HT1080 (cell line): ENCODE measurements around the gene BPI. TPM values are rescaled to one million over a fixed set of nuclear protein-coding genes. Genes with fewer than 3 reads are reported as not detected.
"Not testable (repeated sequence)": the region's sequence is repeated elsewhere in the genome, so short reads cannot be mapped to it uniquely, and the experiment has no call there.

Experiments used
- DNase-seq: peaks from one replicate; pipeline ENCODE4 v3.0.0-alpha.2; 2015; ENCODE audit warnings: low read depth
- total RNA-seq: library from RNA; depleted of rRNA; stranded (reverse); fragments of >200 nt; shearing (Covaris generic); gene quantifications from 2 replicates; pipeline ENCODE4 v1.2.3, GENCODE V29; 2014

Gene BPI
- total RNA-seq, 1 experiment from 2014 or later: not detected

GRCh38 chr20:38277691-38278090 lies 26.3 kb upstream of the BPI start:
- DNase-seq: no peak

GRCh38 chr20:38278131-38278530 lies 25.8 kb upstream of the BPI start:
- no peak for DNase-seq

- no peak for DNase-seq
Measured at GRCh38 chr20:38278763-38279162, 25.2 kb upstream of the BPI start.

- DNase-seq: not testable (repeated sequence)
Measured at GRCh38 chr20:38281176-38281915, 22.6 kb upstream of the BPI start.

- no peak for DNase-seq
Measured at GRCh38 chr20:38283236-38283635, 20.7 kb upstream of the BPI start.

GRCh38 chr20:38284066-38284650 lies 19.8 kb upstream of the BPI start:
- not testable (repeated sequence) for DNase-seq

GRCh38 chr20:38284893-38285444 lies 19.0 kb upstream of the BPI start:
- DNase-seq: no peak

- DNase-seq: no peak
Measured at GRCh38 chr20:38286586-38287531, 17.1 kb upstream of the BPI start.

- peak; percentile 85 for DNase-seq
Measured at GRCh38 chr20:38290829-38291814, 12.8 kb upstream of the BPI start.

GRCh38 chr20:38291966-38292365 lies 12.0 kb upstream of the BPI start:
- no peak for DNase-seq

GRCh38 chr20:38293491-38294065 lies 10.4 kb upstream of the BPI start:
- DNase-seq: no peak

GRCh38 chr20:38294076-38294591 lies 9.8 kb upstream of the BPI start:
- no peak for DNase-seq

GRCh38 chr20:38295811-38296210 lies 8.1 kb upstream of the BPI start:
- DNase-seq: no peak

GRCh38 chr20:38296433-38296832 lies 7.5 kb upstream of the BPI start:
- no peak for DNase-seq

- no peak for DNase-seq
Measured at GRCh38 chr20:38297916-38298674, 5.9 kb upstream of the BPI start.

GRCh38 chr20:38298768-38299288 lies 5.1 kb upstream of the BPI start:
- no peak for DNase-seq

- DNase-seq: no peak
Measured at GRCh38 chr20:38299963-38300362, 4.0 kb upstream of the BPI start.

GRCh38 chr20:38300438-38300837 lies 3.5 kb upstream of the BPI start:
- no peak for DNase-seq

GRCh38 chr20:38301309-38301708 lies 2.6 kb upstream of the BPI start:
- no peak for DNase-seq
